GM18505 (cell line): ENCODE measurements around the gene PDGFA.

Experiments
- ATAC-seq: cut with Tn5 transposase; IDR thresholded peaks from one replicate; pipeline ENCODE4 v1.9.1; 2021; ENCODE audit not compliant: unreplicated experiment
- POLR2A ChIP-seq: IDR thresholded peaks from 4 replicates; pipeline ENCODE4 v1.6.1; 2011; ENCODE audit warnings: borderline replicate concordance; ENCODE audit not compliant: insufficient read depth, insufficient read length; ENCODE audit errors: extremely low read depth

The PDGFA gene

DNA sequence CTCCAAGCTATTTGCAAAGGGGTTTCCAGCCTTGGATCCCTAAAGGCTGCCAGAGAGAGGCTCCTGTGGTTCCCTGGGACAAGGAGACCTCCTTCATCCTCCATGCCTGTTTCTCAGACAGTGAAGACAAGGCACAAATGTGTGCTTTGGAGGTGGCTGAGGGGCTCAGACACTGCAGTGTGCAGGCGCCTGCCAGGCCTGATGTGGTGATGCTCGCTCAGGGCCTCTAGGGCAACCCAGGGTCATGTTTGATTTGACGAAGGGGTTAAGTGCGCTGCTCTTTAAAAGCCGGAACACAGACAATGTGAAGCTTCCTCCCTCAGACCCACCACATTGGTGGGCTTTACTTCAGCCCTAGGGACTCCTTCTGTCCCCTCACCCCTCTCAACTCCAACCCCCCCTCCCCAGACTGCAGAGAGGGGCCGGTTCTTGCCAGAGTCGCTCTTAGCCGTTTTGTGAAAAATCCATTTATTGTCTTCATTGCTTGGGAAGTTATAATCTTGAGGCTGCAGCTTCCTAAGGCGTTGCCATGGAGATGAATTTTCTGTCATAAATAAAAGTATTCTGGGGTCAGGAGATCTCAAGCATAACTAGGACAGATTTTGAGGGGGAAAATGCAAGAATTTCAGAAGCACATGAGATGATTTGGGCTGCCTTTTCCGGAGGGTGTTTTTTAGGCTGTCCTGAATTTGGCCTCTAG lies 35.8 kb downstream of the PDGFA start:
- TF ChIP-seq POLR2A, result no peak
- ATAC-seq, result no peak

DNA sequence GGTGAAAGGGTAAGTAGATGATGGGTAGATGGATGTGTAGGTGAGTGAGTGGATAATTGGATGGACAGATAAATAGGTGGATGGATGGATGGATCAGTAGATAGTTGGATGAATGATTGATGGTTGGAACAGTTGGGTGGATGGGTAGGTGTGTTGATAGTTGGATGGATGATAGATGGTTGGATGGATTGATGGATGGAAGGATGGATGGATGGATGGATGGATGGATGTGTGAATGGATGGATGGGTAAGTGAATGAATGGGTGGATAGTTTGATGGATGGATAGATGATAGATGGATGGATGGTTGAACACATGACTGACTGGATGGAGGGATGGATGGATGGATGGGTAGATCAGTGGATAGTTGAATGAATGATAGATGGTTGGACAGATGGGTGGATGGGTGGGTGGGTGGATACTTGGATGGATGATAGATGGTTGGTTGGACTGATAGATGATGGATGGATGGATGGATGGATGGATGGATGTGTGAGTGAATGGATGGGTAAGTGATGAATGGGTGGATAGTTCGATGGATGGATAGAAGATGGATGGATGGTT lies 37.0 kb downstream of the PDGFA start:
- no peak for TF ChIP-seq POLR2A
- no peak for ATAC-seq

DNA sequence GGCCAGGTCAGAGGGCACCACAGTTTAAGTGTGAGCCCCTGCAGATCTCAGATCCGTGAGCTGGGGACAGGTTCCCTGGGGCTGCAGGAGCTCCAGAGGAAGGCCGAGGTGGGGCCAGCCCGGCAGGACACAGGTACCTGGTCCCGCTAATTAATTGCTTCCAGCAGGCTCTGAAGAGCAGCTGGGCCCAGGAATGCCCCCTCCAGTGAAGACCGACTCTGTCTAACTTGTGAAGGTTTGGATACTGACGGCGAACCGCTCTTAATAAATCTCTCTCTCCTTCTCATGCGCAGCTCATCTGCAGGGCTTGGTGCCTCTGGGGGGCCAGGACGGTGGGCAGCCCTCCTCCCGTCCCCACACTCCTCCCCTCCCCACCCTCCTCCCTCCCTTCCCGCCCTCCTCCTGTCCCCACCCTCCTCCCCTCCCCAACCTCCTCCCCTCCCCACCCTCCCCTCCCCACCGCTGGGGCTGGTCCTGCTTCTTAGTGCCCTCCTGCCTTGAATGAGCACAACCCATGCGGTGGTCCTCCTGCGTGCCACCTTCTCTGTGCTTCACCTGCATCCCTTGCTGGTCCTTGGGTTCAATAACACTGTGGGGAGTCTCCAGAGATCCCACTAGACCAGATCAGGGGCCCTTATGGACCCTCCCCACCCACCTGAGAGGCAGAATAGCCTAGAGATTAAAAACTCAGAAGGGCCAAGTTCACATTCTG lies 38.3 kb downstream of the PDGFA start:
- TF ChIP-seq POLR2A, result no peak
- ATAC-seq, result no peak

DNA sequence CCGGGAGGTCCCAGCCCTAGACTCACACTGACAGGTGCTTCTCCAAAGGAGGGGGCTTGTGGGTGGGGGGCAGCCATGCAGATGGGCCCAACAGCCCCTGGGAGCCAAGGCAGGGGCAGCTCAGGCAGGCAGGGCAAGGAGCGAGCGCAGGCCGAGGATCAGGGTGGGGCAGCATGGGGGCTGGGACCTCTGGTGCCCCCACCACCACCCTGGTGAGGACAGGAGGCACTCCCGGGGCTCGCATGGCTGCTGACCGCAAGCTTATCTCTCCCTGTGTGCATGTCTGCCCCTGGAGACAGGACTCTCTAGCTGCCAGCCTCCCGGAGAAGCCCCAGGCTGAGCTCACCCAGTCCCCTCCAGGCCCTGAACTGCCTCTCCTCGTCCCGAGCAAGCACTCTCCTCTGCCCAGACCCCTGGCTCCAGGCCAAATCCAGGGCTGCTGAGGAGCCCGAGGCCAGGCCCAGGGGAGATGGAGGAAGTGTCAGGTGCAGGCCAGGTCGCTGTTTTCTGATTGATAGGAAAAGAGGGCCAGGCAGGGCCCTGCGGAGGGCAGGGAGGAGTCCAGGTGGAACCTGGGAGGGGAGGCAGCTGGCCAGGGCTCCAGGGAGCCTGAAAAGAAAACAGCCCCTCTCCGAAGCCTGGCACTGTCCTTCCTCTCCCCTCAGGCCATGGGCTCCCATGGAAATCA lies 39.0 kb downstream of the PDGFA start:
- no peak for TF ChIP-seq POLR2A
- ATAC-seq, result no peak

DNA sequence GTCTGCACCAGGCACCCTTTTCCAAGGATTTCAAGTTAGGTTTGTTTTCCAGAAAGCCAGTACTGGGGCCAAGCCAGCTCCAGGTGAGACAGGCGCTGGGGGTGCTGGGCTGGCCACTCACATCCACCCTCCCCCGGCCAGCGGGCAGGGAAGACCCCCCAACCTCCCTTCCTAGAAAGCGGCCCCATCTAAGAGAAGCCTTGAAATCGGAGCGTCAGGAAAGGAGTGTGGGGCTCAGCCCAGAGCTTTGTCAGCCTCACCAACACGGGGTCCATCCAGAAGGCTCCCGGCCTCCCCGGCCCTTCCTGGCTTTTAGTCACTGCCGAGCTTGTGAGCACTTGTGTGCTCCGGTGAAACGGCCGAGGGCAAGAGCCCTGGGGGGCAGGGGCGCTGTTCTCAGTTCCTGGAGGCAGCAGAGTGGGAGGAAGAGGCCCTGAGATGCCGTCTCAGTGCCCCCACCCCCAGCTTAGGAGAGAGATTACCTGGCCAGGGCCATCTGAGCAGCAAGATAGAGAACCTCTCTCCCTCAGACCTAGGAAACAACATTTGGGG lies 39.6 kb downstream of the PDGFA start:
- ATAC-seq, result no peak

DNA sequence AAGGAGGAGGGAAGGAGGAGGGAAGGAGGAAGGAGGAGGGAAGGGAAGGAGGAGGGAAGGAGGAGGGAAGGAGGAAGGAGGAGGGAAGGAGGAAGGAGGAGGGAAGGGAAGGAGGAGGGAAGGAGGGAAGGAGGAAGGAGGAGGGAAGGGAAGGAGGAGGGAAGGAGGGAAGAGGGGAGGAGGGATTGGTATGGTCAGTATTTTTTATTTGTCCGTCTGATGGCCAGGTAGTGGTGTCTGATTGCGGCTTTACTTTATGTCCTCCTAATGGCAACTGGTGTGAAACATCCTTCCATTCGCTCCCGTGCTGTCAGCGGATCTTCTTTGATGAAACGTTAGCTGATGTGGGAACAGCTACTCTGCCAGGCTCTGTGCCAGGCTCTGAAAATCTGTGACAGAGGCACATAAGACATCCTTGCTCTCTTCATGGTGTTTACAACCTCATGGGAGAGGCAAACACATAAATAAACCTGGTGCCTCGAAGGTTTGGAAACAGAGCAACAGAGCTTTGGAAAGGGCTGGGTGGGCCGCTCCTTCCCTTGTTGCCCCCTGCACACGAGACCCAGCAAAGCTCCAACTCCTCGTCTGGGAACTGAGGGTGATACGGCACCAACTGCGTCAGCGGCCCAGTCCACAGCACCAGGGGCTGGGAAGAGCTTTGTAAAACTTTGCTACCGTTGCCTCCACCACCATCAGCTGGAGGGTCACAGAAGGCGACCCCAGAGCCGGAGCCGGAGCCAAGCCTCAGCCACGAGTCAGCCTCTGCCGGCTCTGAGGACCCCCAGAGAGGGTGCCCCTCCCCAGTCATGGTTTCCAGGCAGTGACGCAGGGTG lies 40.3 kb downstream of the PDGFA start:
- TF ChIP-seq POLR2A, result no peak
- no peak for ATAC-seq

More for the DNA sequence above, 39.6 kb downstream of the PDGFA start:
- TF ChIP-seq POLR2A, result no peak

DNA sequence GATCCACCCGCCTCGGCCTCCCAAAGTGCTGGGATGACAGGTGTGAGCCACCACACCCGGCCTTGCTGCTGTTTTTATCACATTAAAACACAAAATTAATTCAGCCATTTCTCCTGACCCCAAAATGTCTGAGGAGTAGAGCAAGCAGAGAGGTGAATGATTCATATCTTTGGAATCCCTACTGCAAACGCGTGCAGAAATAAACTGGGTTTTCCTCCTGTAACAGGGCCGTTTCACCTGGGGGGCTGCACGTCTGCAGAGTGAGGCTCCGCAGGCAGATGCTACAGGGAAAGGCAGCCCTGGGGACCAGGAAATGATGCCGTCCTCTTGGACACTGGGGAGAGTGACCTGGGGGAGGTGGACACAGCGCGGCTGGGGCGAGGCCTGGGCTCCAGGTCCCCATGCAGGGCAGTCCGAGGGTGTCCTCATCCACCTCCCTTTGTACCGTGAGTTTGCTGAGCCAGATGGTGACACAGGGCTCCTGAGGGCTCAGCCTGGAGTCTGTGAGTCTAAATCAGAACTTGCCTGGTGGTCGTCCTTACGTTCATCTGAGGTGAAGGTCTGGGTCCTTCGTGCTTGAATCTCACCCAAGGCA lies 41.9 kb downstream of the PDGFA start:
- no peak for ATAC-seq
- TF ChIP-seq POLR2A, result no peak

DNA sequence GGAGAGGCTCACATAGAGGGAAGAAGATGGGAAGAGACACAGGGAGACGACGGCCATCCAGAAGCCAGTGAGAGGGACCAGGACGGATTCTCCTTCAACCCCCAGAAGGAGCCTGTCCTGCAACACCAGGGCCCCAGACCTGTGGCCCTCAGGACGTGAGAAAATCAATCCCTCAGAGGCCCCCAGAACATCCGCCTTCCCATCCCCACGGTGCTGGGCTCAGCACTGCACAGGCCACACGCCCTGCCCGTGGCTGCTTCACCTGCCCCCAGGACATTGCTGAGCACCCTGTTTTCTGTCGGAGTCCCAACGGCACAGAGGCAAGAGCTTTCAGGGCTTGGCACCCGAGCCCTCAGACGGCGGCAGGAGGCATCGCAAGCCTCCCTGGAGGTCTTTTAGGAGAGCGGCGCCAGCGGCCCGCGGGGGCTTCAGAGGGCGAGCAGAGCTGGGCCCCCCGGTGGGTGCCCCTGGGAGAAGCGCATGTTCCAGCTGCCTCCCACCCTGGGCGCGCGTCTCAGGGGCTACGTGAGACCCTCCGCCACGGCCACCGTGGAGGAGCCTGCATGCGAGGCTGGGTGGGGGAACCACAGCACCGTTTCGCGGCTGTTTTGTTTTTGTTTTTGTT lies 42.8 kb downstream of the PDGFA start:
- ATAC-seq, result no peak
- TF ChIP-seq POLR2A, result no peak

DNA sequence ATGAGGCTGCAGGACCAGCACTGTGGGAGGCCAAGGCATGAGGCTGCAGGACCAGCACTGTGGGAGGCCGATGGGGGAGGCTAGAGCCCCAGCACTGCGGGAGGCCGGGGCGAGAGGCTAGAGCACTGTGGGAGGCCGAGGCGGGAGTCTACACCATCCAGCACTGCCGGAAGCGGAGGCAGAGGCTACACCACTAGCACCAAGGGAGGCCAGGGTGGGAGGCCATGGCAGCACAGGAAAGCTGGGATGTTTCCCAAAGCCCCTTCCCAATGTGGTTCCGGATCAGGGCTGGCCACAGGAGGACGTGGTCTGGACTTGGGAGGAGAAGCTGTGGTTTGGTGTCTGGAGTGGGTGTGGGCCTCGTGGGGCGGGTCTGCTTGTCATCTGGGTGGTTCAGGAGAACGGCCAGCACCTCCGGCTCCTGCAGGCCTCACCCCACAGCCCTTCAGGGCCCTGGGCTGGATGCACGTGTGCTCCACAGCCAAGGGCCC lies 43.6 kb downstream of the PDGFA start:
- no peak for ATAC-seq
- no peak for TF ChIP-seq POLR2A

DNA sequence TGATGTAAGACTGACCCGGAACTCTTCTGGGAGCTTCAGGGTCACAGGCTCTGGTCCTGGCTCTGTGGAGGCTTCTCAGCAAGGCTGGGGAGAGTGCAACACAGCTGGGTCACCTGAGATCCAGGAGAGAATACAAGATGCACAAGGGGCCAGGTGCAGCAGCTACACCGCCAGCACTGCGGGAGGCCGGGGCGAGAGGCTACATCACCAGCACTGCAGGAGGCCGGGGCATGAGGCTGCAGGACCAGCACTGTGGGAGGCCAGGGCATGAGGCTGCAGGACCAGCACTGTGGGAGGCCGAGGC lies 44.3 kb downstream of the PDGFA start:
- no peak for TF ChIP-seq POLR2A
- no peak for ATAC-seq

DNA sequence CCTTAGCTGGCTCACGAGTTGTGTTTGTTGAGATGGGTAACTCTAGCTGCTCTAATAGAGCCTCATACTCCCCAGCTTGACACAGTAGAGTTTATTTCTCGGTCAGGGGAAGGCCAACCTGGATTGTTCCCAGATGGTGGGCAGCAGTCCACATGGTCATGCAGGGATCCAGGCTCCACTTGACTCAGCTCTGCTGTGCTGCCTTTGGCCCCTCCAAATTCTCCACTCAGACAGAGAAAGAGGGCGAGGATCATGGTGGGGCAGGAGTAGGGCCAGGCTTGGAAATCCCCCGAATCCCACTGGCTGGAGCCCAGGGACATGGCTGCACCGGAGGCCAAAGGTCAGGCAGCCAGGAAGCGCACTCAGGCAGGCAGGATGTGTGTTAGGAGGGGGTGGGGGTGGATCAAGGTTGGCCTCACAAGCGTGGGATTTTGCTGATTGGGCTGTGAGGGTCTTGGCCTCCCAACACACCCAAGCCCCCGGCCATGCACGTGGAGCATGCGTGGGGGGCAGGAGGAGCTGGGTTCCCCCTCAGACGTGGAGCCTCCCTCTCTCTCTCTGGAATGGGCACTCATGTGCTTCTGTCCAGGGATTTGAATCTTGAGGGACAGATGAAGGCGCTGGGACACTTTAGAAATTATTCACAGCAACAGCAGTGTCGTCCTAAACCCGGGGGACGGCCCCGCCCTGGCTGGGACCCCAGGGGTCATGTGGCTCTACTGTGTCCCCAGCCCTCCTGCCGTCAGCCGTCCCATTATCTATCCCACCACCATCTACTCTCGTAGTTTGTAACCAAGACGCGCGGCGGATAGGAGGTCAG lies 44.8 kb downstream of the PDGFA start:
- no peak for TF ChIP-seq POLR2A
- ATAC-seq, result no peak

DNA sequence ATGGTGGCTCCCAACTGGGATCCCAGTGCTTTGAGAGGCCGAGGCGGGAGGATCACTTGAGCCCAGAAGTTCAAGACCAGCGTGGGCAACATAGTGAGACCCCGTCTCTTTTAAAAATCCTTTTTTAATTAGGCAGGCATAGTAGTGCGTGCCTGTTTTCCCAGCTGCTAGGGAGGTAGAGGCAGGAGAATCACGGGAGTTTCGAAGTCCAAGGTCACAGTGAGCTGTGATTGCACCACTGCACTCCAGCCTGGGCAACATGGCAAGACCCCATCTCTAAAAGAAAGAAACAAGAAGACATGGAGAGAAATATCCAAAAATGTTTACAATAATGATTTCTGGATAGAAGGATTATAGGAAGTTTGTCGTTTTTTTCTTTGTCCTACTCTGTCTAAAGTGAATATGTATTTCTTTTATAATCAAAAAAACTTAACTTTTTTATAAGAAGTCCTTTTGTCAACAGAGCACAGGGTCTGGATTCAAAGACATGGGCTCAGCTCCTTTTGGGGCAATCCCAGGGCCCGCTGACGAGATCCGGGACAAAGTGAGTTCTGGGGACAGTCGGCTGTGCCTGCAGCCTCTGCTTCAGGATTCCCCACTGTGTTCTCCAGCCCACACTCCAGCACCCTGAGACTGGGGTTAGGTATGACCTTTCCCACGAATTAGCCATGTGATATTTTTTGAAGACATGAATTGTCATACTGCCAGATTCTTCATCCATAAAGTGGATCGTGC lies 45.6 kb downstream of the PDGFA start:
- ATAC-seq, result no peak
- TF ChIP-seq POLR2A, result no peak
